ENCODE results near the gene P3H1.

GRCh38 chr1:42757892-42758275 lies 8.9 kb downstream of the P3H1 start:
- TF ChIP-seq, protein P1, sequence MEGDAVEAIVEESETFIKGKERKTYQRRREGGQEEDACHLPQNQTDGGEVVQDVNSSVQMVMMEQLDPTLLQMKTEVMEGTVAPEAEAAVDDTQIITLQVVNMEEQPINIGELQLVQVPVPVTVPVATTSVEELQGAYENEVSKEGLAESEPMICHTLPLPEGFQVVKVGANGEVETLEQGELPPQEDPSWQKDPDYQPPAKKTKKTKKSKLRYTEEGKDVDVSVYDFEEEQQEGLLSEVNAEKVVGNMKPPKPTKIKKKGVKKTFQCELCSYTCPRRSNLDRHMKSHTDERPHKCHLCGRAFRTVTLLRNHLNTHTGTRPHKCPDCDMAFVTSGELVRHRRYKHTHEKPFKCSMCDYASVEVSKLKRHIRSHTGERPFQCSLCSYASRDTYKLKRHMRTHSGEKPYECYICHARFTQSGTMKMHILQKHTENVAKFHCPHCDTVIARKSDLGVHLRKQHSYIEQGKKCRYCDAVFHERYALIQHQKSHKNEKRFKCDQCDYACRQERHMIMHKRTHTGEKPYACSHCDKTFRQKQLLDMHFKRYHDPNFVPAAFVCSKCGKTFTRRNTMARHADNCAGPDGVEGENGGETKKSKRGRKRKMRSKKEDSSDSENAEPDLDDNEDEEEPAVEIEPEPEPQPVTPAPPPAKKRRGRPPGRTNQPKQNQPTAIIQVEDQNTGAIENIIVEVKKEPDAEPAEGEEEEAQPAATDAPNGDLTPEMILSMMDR (IDR thresholded peaks at IDR 0.05): no peak
- no peak for TF ChIP-seq POLR2A (IDR thresholded peaks at IDR 0.05)

All from thyroid gland (tissue), 4 donors.